ENCODE data around the gene HMCES. TPM values are rescaled to one million over a fixed set of nuclear protein-coding genes. Genes with fewer than 3 reads are reported as not detected.
A peak's percentile ranks its signal among the peaks of the same experiment; 100 is the strongest.

The HMCES gene
- total and polyA plus RNA-seq, 2 of the 13 experiments (the other 11 are each of a cell fraction or from before 2014, with no cell fraction given) = 16.1 to 37.5 TPM

GRCh38 chr3:129316248-129317013, 37.8 kb downstream of the HMCES start (continued):
- no peak for TF ChIP-seq THAP8 (CRISPR knock-in tag; IDR thresholded peaks at IDR 0.05; ENCODE audit: borderline replicate concordance)
- peak; percentile 55; the same call in 1 of the 2 replicates for TF ChIP-seq ZNF205 (CRISPR knock-in tag; IDR thresholded peaks at IDR 0.05)
- TF ChIP-seq ZNF607 (CRISPR knock-in tag; IDR thresholded peaks at IDR 0.05; ENCODE audit: borderline replicate concordance) = peak; percentile 52; the same call in 1 of the 2 replicates
- TF ChIP-seq ARID4A (CRISPR knock-in tag; IDR thresholded peaks at IDR 0.05; ENCODE audit: borderline replicate concordance) = peak; percentile 89; the same call in 1 of the 2 replicates
- TF ChIP-seq ZNF652 (CRISPR knock-in tag; IDR thresholded peaks at IDR 0.05; ENCODE audit: borderline replicate concordance, low read depth) = no peak
- TF ChIP-seq KDM4B (CRISPR knock-in tag; IDR thresholded peaks at IDR 0.05) = no peak
- TF ChIP-seq ZBTB4 (CRISPR knock-in tag; IDR thresholded peaks at IDR 0.05; ENCODE audit: borderline replicate concordance) = no peak
- TF ChIP-seq ZBTB7B (CRISPR knock-in tag; IDR thresholded peaks at IDR 0.05) = peak; percentile 15; the same call in 1 of the 2 replicates
- TF ChIP-seq ZFY (CRISPR knock-in tag; IDR thresholded peaks at IDR 0.05) = peak; percentile 85
- no peak for TF ChIP-seq ZBTB34 (CRISPR knock-in tag; IDR thresholded peaks at IDR 0.05)
- TF ChIP-seq DMAP1 (CRISPR knock-in tag; IDR thresholded peaks at IDR 0.05) = peak; percentile 71
- TF ChIP-seq ISX (CRISPR knock-in tag; conservative IDR thresholded peaks at IDR 0.05) = no peak
- TF ChIP-seq KLF12 (CRISPR knock-in tag; IDR thresholded peaks at IDR 0.05; ENCODE audit: borderline replicate concordance) = peak; percentile 52; the same call in 1 of the 2 replicates
- TF ChIP-seq ZSCAN5A (CRISPR knock-in tag; IDR thresholded peaks at IDR 0.05; ENCODE audit: borderline replicate concordance) = no peak
- peak; percentile 26; the same call in 1 of the 2 replicates for TF ChIP-seq TSC22D2 (CRISPR knock-in tag; IDR thresholded peaks at IDR 0.05; ENCODE audit: borderline replicate concordance)
- no peak for TF ChIP-seq JUND (CRISPR knock-in tag; IDR thresholded peaks at IDR 0.05)
- TF ChIP-seq MLX (CRISPR knock-in tag; IDR thresholded peaks at IDR 0.05) = no peak
